ENCODE results near the gene GIGYF2. TPM values are rescaled to one million over a fixed set of nuclear protein-coding genes. Genes with fewer than 3 reads are reported as not detected.
"Not testable (repeated sequence)": the region's sequence is repeated elsewhere in the genome, so short reads cannot be mapped to it uniquely, and the experiment has no call there.

The GIGYF2 gene
- total and polyA plus RNA-seq, 9 donors: 22.1 to 83.6 (median 68.4) TPM

DNA sequence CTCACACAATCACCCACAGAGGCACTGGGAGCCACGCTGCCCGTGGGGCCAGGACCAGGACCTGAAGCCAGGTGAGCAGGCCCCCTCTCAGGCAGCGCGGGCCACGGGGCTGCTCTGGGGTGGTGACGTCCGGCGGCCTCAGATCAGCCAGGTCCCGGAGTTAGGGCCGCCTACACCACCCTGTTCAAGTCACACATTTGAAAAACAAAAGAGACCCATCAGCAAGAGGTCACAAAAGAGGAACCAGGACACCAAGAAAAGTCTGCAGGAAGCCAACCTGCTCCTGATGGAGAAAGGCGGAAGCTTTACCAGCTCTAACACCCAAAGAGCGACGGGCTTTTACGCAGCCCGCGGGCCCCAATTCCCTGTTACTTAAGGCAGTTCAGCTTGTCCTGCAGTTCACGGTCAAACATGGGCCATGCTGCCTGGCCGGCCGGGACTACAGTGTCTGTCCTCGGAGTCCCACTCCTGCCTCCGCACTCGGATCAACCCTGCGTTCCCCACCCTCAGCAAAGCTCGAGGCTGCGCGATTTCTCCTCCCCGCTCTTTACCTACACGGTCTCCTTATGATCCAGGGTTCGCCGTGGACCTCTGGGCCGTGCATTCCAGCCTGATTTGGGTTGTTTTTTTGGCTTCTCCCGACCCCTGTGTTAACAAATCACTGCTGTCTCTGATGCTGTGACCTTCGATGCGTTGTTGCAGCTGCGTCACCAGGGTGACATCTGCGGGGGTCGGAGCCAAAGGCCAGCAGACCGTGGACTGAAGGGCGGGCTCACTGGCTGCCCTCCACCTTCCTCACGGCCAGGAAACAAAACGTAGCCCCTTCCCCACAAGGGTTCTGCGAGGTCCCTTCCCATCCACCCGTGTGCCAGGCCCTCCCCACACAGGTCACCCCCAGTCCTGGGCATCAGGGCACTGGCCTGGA, 203.9 kb downstream of the GIGYF2 start:
- H3K4me1 ChIP-seq (ENCODE audit: insufficient read depth): peaks cover 2% of the 10 kb centered on the region
- H3K27ac ChIP-seq: no peak overlapping the region
- 35 to 50% (median 47%) methylated on average over 43 of the region's 43 CpGs for WGBS, 3 donors
- DNase-seq: no peak
- H3K27me3 ChIP-seq: no peaks in the 10 kb centered on the region
- TF ChIP-seq, protein P1, sequence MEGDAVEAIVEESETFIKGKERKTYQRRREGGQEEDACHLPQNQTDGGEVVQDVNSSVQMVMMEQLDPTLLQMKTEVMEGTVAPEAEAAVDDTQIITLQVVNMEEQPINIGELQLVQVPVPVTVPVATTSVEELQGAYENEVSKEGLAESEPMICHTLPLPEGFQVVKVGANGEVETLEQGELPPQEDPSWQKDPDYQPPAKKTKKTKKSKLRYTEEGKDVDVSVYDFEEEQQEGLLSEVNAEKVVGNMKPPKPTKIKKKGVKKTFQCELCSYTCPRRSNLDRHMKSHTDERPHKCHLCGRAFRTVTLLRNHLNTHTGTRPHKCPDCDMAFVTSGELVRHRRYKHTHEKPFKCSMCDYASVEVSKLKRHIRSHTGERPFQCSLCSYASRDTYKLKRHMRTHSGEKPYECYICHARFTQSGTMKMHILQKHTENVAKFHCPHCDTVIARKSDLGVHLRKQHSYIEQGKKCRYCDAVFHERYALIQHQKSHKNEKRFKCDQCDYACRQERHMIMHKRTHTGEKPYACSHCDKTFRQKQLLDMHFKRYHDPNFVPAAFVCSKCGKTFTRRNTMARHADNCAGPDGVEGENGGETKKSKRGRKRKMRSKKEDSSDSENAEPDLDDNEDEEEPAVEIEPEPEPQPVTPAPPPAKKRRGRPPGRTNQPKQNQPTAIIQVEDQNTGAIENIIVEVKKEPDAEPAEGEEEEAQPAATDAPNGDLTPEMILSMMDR (IDR thresholded peaks at IDR 0.05): no peak
- TF ChIP-seq POLR2A (IDR thresholded peaks at IDR 0.05) (no peak), EP300 (IDR thresholded peaks at IDR 0.05) (no peak)
- no peaks in the 10 kb centered on the region for H3K36me3 ChIP-seq
- H3K4me3 ChIP-seq: no peak overlapping the region
- intact Hi-C loops (cut with DNase I): no loop called here
- H3K9me3 ChIP-seq: no peaks in the 10 kb centered on the region

DNA sequence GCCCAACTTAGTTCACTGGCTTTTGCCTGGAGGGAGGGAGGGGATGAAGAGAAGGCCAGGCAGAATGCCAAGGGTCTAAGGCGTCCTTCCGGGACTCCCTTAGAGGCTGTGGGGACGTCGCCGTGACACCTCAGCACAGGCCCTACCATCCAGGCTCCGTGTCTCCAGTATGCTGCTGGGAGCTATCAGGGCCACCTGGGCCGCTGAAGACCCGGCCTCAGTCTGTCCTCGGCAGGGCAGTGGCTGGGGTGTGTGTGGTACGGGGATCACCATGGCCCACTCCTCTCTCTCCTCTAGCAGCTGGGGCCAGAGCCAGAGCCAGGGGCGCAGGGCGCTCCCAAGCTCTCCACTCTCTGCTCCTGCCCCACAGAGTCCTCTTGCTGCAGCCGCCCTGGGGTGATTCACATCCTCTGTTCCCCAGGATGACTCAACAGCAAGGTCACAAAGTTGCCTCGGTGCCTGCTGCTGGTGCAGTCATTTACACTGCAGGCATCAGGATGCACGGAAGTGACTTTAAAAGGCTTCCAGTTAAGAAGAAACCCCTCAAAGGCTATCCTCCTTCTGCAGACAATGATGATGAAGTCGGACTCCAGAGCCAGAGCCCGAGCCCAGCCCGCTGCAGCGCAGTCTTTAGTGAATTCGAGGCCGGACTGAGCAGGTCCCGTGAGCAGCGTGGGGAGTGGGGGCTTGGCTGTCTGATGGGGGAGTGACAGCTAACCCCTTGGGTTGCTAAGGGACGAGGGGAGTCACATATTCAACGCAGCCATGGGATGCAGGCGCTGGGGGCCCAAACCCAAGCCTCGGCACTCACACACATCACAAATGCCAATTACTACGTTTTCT, 204.8 kb downstream of the GIGYF2 start:
- no peak overlapping the region for H3K27ac ChIP-seq
- DNase-seq: no peak
- intact Hi-C loops (cut with DNase I): no loop called here
- 68 to 74% (median 70%) methylated on average over 26 to 28 of the region's 28 CpGs for WGBS, 3 donors
- TF ChIP-seq, protein P1 (IDR thresholded peaks at IDR 0.05): no peak
- TF ChIP-seq EP300 (IDR thresholded peaks at IDR 0.05): no peak
- H3K9me3 ChIP-seq: no peaks in the 10 kb centered on the region
- peaks cover 2% of the 10 kb centered on the region for H3K4me1 ChIP-seq (ENCODE audit: insufficient read depth)
- no peaks in the 10 kb centered on the region for H3K27me3 ChIP-seq
- H3K4me3 ChIP-seq: no peak overlapping the region
- no peaks in the 10 kb centered on the region for H3K36me3 ChIP-seq

DNA sequence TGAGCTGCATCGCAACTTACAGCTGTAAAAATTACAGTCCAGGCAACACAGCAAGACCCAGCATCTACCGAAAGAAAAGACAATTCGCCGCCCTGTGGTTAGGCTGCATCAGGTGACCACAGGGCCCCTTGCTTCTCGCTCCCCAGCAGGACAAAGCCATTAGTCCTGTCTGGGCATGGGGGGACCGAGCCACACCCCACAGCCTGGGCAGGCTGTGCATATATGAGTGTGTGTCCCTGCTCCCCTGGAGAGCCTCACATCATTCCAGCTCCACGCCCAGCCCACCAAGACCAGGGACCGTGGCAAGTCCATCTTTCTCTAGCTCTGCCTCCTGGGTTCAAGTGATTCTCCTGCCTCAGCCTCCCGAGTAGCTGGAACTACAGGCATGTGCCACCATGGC, 206.9 kb downstream of the GIGYF2 start:
- DNase-seq: no peak
- Histone ChIP-seq H3K36me3 (no peaks in the 10 kb centered on the region), H3K27ac (no peak overlapping the region), H3K4me1 (ENCODE audit: insufficient read depth) (peaks cover 2% of the 10 kb centered on the region), H3K9me3 (no peaks in the 10 kb centered on the region), H3K27me3 (no peaks in the 10 kb centered on the region), H3K4me3 (no peak overlapping the region)
- TF ChIP-seq, protein P1 (IDR thresholded peaks at IDR 0.05): no peak
- no peak for TF ChIP-seq POLR2A (IDR thresholded peaks at IDR 0.05)
- TF ChIP-seq EP300 (IDR thresholded peaks at IDR 0.05): no peak
- intact Hi-C loops (cut with DNase I): no loop called here
- 78 to 84% (median 84%) methylated on average over 9 of the region's 9 CpGs for WGBS, 3 donors

DNA sequence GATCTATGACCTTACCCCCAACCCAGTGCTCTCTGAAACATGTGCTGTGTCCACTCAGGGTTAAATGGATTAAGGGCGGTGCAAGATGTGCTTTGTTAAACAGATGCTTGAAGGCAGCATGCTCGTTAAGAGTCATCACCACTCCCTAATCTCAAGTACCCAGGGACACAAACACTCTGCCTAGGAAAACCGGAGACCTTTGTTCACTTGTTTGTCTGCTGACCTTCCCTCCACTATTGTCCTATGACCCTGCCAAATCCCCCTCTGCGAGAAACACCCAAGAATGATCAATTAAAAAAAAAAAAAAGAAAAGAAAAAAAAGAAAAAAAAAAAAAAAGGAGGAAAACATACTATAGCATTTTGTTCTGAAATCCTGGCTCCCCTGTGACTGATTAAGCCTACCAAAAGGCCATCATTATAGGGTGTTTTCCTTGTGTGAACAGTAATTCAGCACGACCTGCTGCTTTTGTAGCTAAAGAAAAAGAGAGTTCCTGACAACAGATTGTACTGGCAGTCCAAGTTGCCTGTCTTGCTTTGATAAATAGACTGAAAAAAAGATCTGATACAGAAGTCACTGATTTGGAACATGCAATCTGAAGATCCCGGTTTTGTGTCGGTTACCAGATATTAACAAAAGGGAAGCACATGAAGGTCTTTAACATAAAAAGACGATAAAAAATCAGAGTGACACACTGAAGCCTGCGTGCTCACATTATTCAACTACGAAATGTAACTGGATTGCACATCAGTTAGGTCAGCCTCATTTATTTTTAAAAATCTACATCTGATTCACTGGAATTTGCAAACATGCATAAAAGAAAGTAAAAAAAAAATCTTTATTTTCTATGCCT, 210.0 kb downstream of the GIGYF2 start:
- WGBS, 3 donors: 47 to 69% (median 67%) methylated on average over 7 to 9 of the region's 10 CpGs
- H3K9me3 ChIP-seq; H3K27ac ChIP-seq; H3K4me3 ChIP-seq; H3K4me1 ChIP-seq (ENCODE audit: insufficient read depth); H3K27me3 ChIP-seq; DNase-seq; intact Hi-C loops (cut with DNase I); H3K36me3 ChIP-seq: not testable (repeated sequence)

DNA sequence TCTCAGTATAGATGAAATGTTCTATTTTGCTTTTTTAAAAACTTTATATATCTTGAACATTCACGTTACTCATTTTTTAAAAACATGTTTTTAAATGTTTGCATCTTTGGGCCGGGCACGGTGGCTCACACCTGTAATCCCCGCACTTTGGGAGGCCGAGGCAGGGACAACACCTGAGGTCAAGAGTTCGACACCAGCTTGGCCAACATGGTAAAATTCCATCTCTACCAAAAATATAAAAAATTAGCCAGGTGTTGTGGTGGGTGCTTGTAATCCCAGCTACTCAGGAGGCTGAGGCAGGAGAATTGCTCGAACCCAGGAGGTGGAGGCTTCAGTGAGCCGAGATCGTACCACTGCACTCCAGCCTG, 210.6 kb downstream of the GIGYF2 start:
- H3K27ac ChIP-seq; H3K36me3 ChIP-seq; H3K4me3 ChIP-seq; H3K9me3 ChIP-seq; DNase-seq; H3K27me3 ChIP-seq; H3K4me1 ChIP-seq (ENCODE audit: insufficient read depth); intact Hi-C loops (cut with DNase I): not testable (repeated sequence)
- WGBS, 3 donors: 85 to 90% (median 86%) methylated on average over 9 of the region's 9 CpGs
